Endothelial cell of umbilical vein (primary cell): Measurements from ENCODE around the gene TMEM52B.

Experiments
- CTCF ChIP-seq, 2 donors: IDR thresholded peaks; 1 replicate in 1 of 2; 2 replicates in 1 of 2; pipeline ENCODE4 v1.5.1; 2011; ENCODE audit warnings: low read length in 2 of 2, mild to moderate bottlenecking in 2 of 2, moderate library complexity in 2 of 2, control low read depth in 1 of 2, inconsistent platforms in 1 of 2, low read depth in 1 of 2; ENCODE audit not compliant: insufficient read depth in 1 of 2; ENCODE audit errors: extremely low read depth in 1 of 2
- EZH2 ChIP-seq: IDR thresholded peaks from 2 replicates; pipeline ENCODE4 v1.6.1; 2012; ENCODE audit warnings: borderline replicate concordance, low read depth, mild to moderate bottlenecking, moderate library complexity, low read length, inconsistent platforms; ENCODE audit not compliant: severe bottlenecking
- FOS ChIP-seq: IDR thresholded peaks from 2 replicates; pipeline ENCODE4 v1.6.1; 2011; ENCODE audit warnings: mild to moderate bottlenecking, low read length, moderate library complexity, borderline replicate concordance; ENCODE audit not compliant: insufficient read depth
- MAX ChIP-seq: IDR thresholded peaks from 2 replicates; pipeline ENCODE4 v1.6.1; 2011; ENCODE audit not compliant: insufficient read depth, insufficient read length
- POLR2A ChIP-seq: IDR thresholded peaks from 2 replicates; pipeline ENCODE4 v1.6.1; 2012; ENCODE audit warnings: low read depth, mild to moderate bottlenecking, control low read depth, low read length
- POLR2AphosphoS5 ChIP-seq: IDR thresholded peaks from 2 replicates; pipeline ENCODE4 v1.6.1; 2012; ENCODE audit warnings: low read depth, mild to moderate bottlenecking, control low read depth, low read length, moderate library complexity; ENCODE audit not compliant: insufficient read depth

- no peak for TF ChIP-seq EZH2
- TF ChIP-seq CTCF (IDR thresholded peaks at IDR 0.05; ENCODE audit: extremely low read depth in 1 of 2, insufficient read depth in 1 of 2, low read depth in 1 of 2, low read length in 2 of 2) = no peak
- no peak for TF ChIP-seq POLR2A
- TF ChIP-seq MAX = no peak
- no peak for TF ChIP-seq POLR2AphosphoS5
- no peak for TF ChIP-seq FOS
Measured at GRCh38 chr12:10234562-10234961, 55.7 kb downstream of the TMEM52B start.
